SK-N-SH (cell line): ENCODE data around the gene MAP2. TPM values are rescaled to one million over a fixed set of nuclear protein-coding genes. Genes with fewer than 3 reads are reported as not detected.
A peak's percentile ranks its signal among the peaks of the same experiment; 100 is the strongest.

Source experiments
- CTCF ChIA-PET: fragments of 300-600, 350-600 bp; formaldehyde crosslinking; extraction: SDS; loops from one replicate; lab custom pipeline; 2021; lab: Yijun Ruan, JAX
- POLR2A ChIA-PET: fragments of 350-600 bp; sonication (Branson Sonifier 250); formaldehyde crosslinking; extraction: SDS; loops from one replicate; lab custom pipeline; 2020; ENCODE audit warnings: antibody characterized with exemption, inconsistent platforms; lab: Yijun Ruan, JAX
- DNase-seq: peaks from one replicate; pipeline ENCODE4 v3.0.0; 2012
- H2AFZ ChIP-seq: fragments of 200-600 bp; sonication (generic); 2 replicates; pipeline ENCODE4 v1.8.1; 2016; ENCODE audit warnings: antibody characterized with exemption, mild to moderate bottlenecking, low read depth
- H3F3A ChIP-seq: fragments of 200-600 bp; sonication (generic); replicated peaks from 2 replicates; pipeline ENCODE3; 2016; ENCODE audit warnings: antibody characterized with exemption, mild to moderate bottlenecking; ENCODE audit not compliant: insufficient read depth
- H3K27ac ChIP-seq, 2 experiments: fragments of 200-500 bp in 1 of 2; fragments of 200-600 bp in 1 of 2; sonication (Bioruptor generic) in 1 of 2; sonication (generic), shearing (Covaris generic) in 1 of 2; 2 replicates each; pipeline versions ENCODE4 v1.5.1 to v1.6.1; 2014 to 2016; ENCODE audit warnings: low read depth in 2 of 2, inconsistent platforms in 1 of 2, low read length in 1 of 2, mild to moderate bottlenecking in 1 of 2, mixed read lengths in 1 of 2
- H3K27me3 ChIP-seq: fragments of 200-600 bp; sonication (generic), shearing (Covaris generic); 2 replicates; pipeline ENCODE4 v1.6.1; 2016; ENCODE audit warnings: mixed run types; ENCODE audit not compliant: insufficient read depth
- H3K36me3 ChIP-seq, 2 experiments: fragments of 200-500 bp in 1 of 2; fragments of 200-600 bp in 1 of 2; sonication (Bioruptor generic) in 1 of 2; sonication (generic) in 1 of 2; replicated peaks in 1 of 2; 2 replicates each; pipeline versions ENCODE3 to v1.5.1; 2014 to 2016; ENCODE audit warnings: low read length in 1 of 2, mild to moderate bottlenecking in 1 of 2; ENCODE audit not compliant: insufficient read depth in 2 of 2, control insufficient read depth in 1 of 2
- H3K4me1 ChIP-seq, 2 experiments: fragments of 200-500 bp in 1 of 2; fragments of 200-600 bp in 1 of 2; sonication (Bioruptor generic) in 1 of 2; sonication (generic), shearing (Covaris generic) in 1 of 2; 2 replicates each; pipeline versions ENCODE4 v1.5.1 to v1.6.1; 2014 to 2016; ENCODE audit warnings: low read depth in 1 of 2, low read length in 1 of 2, mixed run types in 1 of 2; ENCODE audit not compliant: insufficient read depth in 2 of 2, control insufficient read depth in 1 of 2
- H3K4me2 ChIP-seq: fragments of 200-600 bp; sonication (generic), shearing (Covaris generic); 2 replicates; pipeline ENCODE4 v1.6.1; 2017; ENCODE audit warnings: mixed run types
- H3K4me3 ChIP-seq, 2 experiments: fragments of 200-500 bp in 1 of 2; fragments of 200-600 bp in 1 of 2; sonication (Bioruptor generic) in 1 of 2; sonication (generic), shearing (Covaris generic) in 1 of 2; 2 replicates each; pipeline versions ENCODE4 v1.5.1 to v1.8.1; 2014 to 2016; ENCODE audit warnings: low read depth in 2 of 2, inconsistent platforms in 1 of 2, low read length in 1 of 2, mild to moderate bottlenecking in 1 of 2, mixed read lengths in 1 of 2, moderate library complexity in 1 of 2
- H3K79me2 ChIP-seq: fragments of 200-600 bp; sonication (generic); 2 replicates; pipeline ENCODE4 v1.8.1; 2017; ENCODE audit warnings: mild to moderate bottlenecking; ENCODE audit not compliant: insufficient read depth
- H3K9ac ChIP-seq: fragments of 200-600 bp; sonication (generic); 2 replicates; pipeline ENCODE4 v1.6.1; 2017; ENCODE audit warnings: mixed run types
- H3K9me2 ChIP-seq: fragments of 200-600 bp; sonication (generic); 2 replicates; pipeline ENCODE4 v1.6.1; 2017; ENCODE audit warnings: mixed run types
- H3K9me3 ChIP-seq: fragments of 200-600 bp; sonication (generic); 2 replicates; pipeline ENCODE4 v1.6.1; 2017; ENCODE audit warnings: mixed run types, mild to moderate bottlenecking, moderate library complexity
- H4K20me1 ChIP-seq: fragments of 200-600 bp; sonication (generic); 2 replicates; pipeline ENCODE4 v1.6.1; 2017; ENCODE audit warnings: mild to moderate bottlenecking, mixed run types; ENCODE audit not compliant: insufficient read depth
- CHD2 ChIP-seq: fragments of 150-350 bp; IDR thresholded peaks from 2 replicates; pipeline ENCODE4 v1.6.1; 2018; ENCODE audit warnings: low read length; ENCODE audit not compliant: partially characterized antibody
- ELF1 ChIP-seq: IDR thresholded peaks from 2 replicates; pipeline ENCODE4 v1.4.0; 2012
- FOXJ3 ChIP-seq: sonication (generic); formaldehyde crosslinking; IDR thresholded peaks from 2 replicates; pipeline ENCODE4 v1.5.1; 2020; ENCODE audit warnings: mild to moderate bottlenecking, missing genetic modification reagents
- FOXM1 ChIP-seq: IDR thresholded peaks from 2 replicates; pipeline ENCODE4 v1.4.0; 2012; ENCODE audit warnings: low read depth, mild to moderate bottlenecking
- GABPA ChIP-seq: IDR thresholded peaks from 2 replicates; pipeline ENCODE4 v1.4.0; 2012; ENCODE audit warnings: low read depth, mild to moderate bottlenecking
- MXI1 ChIP-seq: IDR thresholded peaks from 2 replicates; pipeline ENCODE4 v1.6.1; 2012; ENCODE audit warnings: mild to moderate bottlenecking, low read depth, low read length, improper control_type of control experiment
- NRF1 ChIP-seq: IDR thresholded peaks from 2 replicates; pipeline ENCODE4 v1.6.1; 2012; ENCODE audit warnings: low read depth, mild to moderate bottlenecking, low read length
- PBX3 ChIP-seq: IDR thresholded peaks from 2 replicates; pipeline ENCODE4; 2012
- RAD21 ChIP-seq: IDR thresholded peaks from 2 replicates; pipeline ENCODE4 v1.6.1; 2012; ENCODE audit warnings: mild to moderate bottlenecking, low read length
- RCOR1 ChIP-seq: fragments of 150-350 bp; IDR thresholded peaks from 2 replicates; pipeline ENCODE4 v1.6.1; 2017; ENCODE audit warnings: antibody characterized with exemption, low read length
- RFX5 ChIP-seq: IDR thresholded peaks from 2 replicates; pipeline ENCODE4 v1.6.1; 2012; ENCODE audit warnings: mild to moderate bottlenecking, improper control_type of control experiment, low read length
- SIN3A ChIP-seq: IDR thresholded peaks from 2 replicates; pipeline ENCODE4 v1.6.1; 2012; ENCODE audit warnings: low read depth, mild to moderate bottlenecking, low read length, moderate library complexity, borderline replicate concordance
- TEAD4 ChIP-seq: IDR thresholded peaks from 2 replicates; pipeline ENCODE4 v1.4.0; 2012; ENCODE audit warnings: mild to moderate bottlenecking, borderline replicate concordance; ENCODE audit not compliant: insufficient read depth
- WGBS: methylation state at CpG from one replicate; pipeline ENCODE4 v1.1.6; 2017; ENCODE audit warnings: low lambda C conversion rate; 5-methylcytosine and 5-hydroxymethylcytosine counted together
- polyA plus RNA-seq, 3 experiments: library from polyadenylated mRNA; depleted of rRNA; stranded (reverse); fragments of >200 nt; gene quantifications; 2 replicates each; pipeline ENCODE4 v1.2.3, GENCODE V29; 2012
- TF ChIP-seq, protein P1 (sequence below): fragments of 150-350 bp; IDR thresholded peaks from 2 replicates; pipeline ENCODE4 v1.6.1; 2017; ENCODE audit warnings: antibody characterized with exemption, low read length, low read depth, borderline replicate concordance
- TF ChIP-seq, protein P2 (sequence below): fragments of 200-600 bp; sonication (generic); IDR thresholded peaks from 2 replicates; pipeline ENCODE4 v1.6.1; 2017; ENCODE audit warnings: antibody characterized with exemption, mild to moderate bottlenecking, moderate library complexity
- TF ChIP-seq, protein P3 (sequence below): IDR thresholded peaks from 2 replicates; pipeline ENCODE4 v1.4.0; 2012; ENCODE audit warnings: low read depth, borderline replicate concordance

MAP2 gene
- polyA plus RNA-seq, 1 of the 3 experiments (the other 2 are of a cell fraction) = 7.8 TPM

DNA sequence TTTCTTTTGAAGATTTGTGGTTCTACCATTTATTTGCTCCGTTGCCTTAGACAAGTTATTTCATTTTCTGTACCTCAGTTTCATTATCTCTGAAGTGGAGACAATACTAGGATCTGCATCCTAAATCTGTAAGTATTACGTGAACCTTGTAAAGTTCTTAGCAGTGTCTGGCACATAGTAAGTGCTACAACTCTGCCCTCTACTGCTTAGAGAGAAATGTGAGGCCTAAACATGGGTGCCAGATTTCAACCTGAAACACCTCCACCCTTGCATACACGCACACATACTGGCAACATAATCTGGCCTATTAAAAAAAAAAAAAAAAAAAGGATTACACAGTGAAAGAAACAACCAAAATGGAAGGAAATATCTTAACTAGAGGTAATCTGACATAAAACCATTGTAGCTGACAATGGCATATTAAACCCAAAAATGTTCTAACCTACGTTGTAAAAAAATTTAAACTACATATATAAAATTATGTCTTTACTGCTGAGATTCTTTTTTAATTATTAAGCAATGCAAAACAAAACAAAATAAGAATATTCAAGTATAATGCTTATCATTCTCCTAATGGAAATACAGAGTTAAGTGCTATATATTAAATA, 132.6 kb downstream of the MAP2 start (continued):
- TF ChIP-seq RAD21 = peak; percentile 77
- no peak for TF ChIP-seq RCOR1
- TF ChIP-seq, all 33 proteins: peak for 3

- Histone ChIP-seq H3K4me3 (no peak overlapping the region), H2AFZ (no peak overlapping the region), H3K4me1 (no peaks in the 10 kb centered on the region), H3K4me2 (no peak overlapping the region), H3K9me2 (no peaks in the 10 kb centered on the region), H3K9me3 (no peaks in the 10 kb centered on the region), H3K79me2 (no peaks in the 10 kb centered on the region), H3K27me3 (no peaks in the 10 kb centered on the region), H3F3A (no peaks in the 10 kb centered on the region), H4K20me1 (no peaks in the 10 kb centered on the region), H3K36me3 (no peaks in the 10 kb centered on the region), H3K27ac (no peak overlapping the region), H3K9ac (no peak overlapping the region)
- no peak for DNase-seq
- POLR2A ChIA-PET = no interaction called here
- 92% methylated on average over 3 of the region's 3 CpGs for WGBS
- CTCF ChIA-PET = interaction anchor here (1.3 to 1.8 kb wide), 3 partner anchors 16 to 137 kb away, joined by 3 to 6 read pairs (median 3); partner anchors contain the start of gene MAP2
- TF ChIP-seq FOXJ3 = no peak
Observed at GRCh38 chr2:209560911-209561310, 137.1 kb downstream of the MAP2 start.

DNA sequence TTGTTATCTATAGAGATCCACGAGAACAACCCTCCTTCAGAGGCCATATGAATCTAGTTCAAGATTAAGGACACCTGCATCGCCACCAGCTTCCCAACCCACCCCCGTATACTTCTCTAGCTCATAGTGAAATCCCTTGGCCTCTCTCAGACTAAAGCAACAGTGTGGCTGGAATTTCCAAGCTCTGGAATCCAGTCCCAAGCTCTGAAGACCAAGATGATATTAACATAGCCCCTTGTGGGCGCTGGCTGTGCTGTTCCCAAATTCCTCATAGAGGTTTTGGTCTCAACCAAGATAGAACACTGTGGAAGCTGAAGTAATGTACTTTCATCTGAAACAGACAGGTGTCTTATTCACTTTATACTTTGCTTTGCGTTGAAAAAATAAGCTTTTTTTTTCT, 139.6 kb downstream of the MAP2 start:
- POLR2A ChIA-PET = no interaction called here
- no peak for TF ChIP-seq RFX5
- no peak for TF ChIP-seq MXI1
- TF ChIP-seq PBX3 = no peak
- TF ChIP-seq RAD21 = no peak
- TF ChIP-seq, protein P1, sequence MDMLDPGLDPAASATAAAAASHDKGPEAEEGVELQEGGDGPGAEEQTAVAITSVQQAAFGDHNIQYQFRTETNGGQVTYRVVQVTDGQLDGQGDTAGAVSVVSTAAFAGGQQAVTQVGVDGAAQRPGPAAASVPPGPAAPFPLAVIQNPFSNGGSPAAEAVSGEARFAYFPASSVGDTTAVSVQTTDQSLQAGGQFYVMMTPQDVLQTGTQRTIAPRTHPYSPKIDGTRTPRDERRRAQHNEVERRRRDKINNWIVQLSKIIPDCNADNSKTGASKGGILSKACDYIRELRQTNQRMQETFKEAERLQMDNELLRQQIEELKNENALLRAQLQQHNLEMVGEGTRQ = no peak
- TF ChIP-seq FOXM1 = no peak
- TF ChIP-seq ELF1 = no peak
- no peak for TF ChIP-seq NRF1
- no peak for TF ChIP-seq GABPA
- no peak for TF ChIP-seq TEAD4
- TF ChIP-seq, protein P2, sequence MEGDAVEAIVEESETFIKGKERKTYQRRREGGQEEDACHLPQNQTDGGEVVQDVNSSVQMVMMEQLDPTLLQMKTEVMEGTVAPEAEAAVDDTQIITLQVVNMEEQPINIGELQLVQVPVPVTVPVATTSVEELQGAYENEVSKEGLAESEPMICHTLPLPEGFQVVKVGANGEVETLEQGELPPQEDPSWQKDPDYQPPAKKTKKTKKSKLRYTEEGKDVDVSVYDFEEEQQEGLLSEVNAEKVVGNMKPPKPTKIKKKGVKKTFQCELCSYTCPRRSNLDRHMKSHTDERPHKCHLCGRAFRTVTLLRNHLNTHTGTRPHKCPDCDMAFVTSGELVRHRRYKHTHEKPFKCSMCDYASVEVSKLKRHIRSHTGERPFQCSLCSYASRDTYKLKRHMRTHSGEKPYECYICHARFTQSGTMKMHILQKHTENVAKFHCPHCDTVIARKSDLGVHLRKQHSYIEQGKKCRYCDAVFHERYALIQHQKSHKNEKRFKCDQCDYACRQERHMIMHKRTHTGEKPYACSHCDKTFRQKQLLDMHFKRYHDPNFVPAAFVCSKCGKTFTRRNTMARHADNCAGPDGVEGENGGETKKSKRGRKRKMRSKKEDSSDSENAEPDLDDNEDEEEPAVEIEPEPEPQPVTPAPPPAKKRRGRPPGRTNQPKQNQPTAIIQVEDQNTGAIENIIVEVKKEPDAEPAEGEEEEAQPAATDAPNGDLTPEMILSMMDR = no peak
- no peak for TF ChIP-seq SIN3A
- no peak for TF ChIP-seq RCOR1
- TF ChIP-seq CHD2 = no peak
- TF ChIP-seq, protein P3, sequence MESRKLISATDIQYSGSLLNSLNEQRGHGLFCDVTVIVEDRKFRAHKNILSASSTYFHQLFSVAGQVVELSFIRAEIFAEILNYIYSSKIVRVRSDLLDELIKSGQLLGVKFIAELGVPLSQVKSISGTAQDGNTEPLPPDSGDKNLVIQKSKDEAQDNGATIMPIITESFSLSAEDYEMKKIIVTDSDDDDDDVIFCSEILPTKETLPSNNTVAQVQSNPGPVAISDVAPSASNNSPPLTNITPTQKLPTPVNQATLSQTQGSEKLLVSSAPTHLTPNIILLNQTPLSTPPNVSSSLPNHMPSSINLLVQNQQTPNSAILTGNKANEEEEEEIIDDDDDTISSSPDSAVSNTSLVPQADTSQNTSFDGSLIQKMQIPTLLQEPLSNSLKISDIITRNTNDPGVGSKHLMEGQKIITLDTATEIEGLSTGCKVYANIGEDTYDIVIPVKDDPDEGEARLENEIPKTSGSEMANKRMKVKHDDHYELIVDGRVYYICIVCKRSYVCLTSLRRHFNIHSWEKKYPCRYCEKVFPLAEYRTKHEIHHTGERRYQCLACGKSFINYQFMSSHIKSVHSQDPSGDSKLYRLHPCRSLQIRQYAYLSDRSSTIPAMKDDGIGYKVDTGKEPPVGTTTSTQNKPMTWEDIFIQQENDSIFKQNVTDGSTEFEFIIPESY = no peak
- CTCF ChIA-PET = interaction anchor here (0.7 to 1.1 kb wide), 3 partner anchors 14 to 140 kb away, joined by 3 to 5 read pairs (median 3); partner anchors contain the start of gene MAP2

More for the DNA sequence above, 139.6 kb downstream of the MAP2 start:
- Histone ChIP-seq H3K79me2 (no peaks in the 10 kb centered on the region), H3K9ac (no peak overlapping the region), H3K4me2 (no peak overlapping the region), H3K9me2 (no peaks in the 10 kb centered on the region), H3K36me3 (no peaks in the 10 kb centered on the region), H3K4me3 (no peak overlapping the region), H2AFZ (no peak overlapping the region), H3K27me3 (no peaks in the 10 kb centered on the region), H4K20me1 (no peaks in the 10 kb centered on the region), H3K4me1 (no peaks in the 10 kb centered on the region), H3K27ac (no peak overlapping the region), H3F3A (no peaks in the 10 kb centered on the region), H3K9me3 (no peaks in the 10 kb centered on the region)
- 81% methylated on average over 5 of the region's 5 CpGs for WGBS
- no peak for DNase-seq
